ENCODE results near the gene ABCA2.

ABCA2 gene

DNA sequence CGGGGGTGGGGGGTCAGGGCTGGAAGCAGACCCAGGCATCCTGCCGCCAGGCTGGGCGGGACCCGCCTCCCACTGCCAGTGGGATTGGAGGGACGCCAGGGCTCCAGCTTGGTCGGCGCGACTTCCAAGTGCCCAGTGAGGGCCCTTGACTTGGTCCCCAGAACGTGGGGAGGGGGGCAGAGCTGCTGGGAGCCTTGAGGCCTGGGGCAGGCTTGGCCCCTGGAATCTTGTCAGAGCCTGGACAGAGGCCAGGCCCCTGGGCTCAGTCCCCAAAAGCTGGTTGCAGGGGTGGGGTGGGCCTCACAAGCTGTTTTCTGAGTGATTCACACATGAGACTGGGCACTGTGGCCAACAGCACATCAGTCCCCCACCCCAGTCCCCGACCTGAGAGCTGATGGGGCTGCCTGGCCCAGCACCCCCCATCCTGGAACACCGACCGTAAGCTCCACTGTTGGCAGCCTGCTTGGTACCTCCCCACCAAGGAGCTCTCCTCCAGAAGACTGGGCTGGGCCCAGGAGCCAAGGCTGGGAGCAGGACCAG, 32.2 kb downstream of the ABCA2 start:
- DNase-seq (ENCODE audit: low read depth) = no peak

GRCh38 chr9:136995362-136995761, 32.7 kb downstream of the ABCA2 start:
- no peak for DNase-seq (ENCODE audit: low read depth)

DNA sequence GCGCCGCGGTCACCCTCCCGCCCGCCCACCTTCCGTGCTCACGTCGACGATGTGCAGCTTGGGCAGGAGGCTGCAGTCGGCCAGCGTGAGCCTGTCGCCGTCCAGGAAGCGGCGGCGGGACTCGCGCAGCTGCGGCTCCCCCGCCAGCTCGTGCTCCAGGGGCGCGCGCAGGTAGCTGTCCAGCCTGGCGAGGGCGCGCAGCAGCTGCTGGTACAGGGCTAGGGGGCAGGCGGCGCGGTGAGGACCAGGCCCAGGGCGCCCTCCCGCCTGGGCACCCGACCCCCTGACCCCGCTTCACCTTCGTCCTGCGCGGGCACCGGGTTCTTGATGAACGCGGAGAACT, 33.2 kb downstream of the ABCA2 start:
- DNase-seq (ENCODE audit: low read depth) = no peak

- no peak for DNase-seq (ENCODE audit: low read depth)
Observed at GRCh38 chr9:136994180-136994887, 33.7 kb downstream of the ABCA2 start.

DNA sequence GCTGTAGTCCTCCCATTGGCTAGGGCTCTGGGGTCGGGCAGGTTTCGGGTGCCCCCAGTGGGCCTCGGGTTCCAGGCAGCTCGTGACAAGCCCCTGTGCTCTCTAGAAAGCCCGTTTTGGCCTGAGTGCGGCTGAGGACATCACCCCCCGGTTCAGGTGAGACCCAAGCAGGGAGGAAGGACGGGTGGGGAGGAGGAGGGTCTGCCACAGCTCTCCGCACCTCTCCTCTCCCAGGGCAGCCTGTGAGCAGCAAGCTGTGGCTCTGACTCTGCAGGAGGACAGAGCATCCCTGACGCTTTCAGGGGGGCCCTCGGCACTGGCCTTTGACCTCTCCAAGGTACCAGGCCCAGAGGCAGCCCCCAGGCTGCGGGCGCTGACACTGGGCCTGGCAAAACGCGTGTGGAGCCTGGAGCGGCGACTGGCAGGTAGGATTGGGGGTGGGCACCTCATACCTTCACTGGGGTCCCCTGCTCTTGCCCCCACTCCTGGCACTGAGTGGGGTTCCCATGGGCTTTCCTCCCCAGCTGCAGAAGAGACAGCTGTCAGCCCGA, 35.1 kb downstream of the ABCA2 start:
- no peak for DNase-seq (ENCODE audit: low read depth)

- DNase-seq (ENCODE audit: low read depth) = peak; percentile 67
Observed at GRCh38 chr9:136991993-136992818, 35.8 kb downstream of the ABCA2 start, which contains the start of gene PAXX. PAXX (plus strand) TSS chr9:136992422; CDS start chr9:136992444, 22 bp downstream.

DNA sequence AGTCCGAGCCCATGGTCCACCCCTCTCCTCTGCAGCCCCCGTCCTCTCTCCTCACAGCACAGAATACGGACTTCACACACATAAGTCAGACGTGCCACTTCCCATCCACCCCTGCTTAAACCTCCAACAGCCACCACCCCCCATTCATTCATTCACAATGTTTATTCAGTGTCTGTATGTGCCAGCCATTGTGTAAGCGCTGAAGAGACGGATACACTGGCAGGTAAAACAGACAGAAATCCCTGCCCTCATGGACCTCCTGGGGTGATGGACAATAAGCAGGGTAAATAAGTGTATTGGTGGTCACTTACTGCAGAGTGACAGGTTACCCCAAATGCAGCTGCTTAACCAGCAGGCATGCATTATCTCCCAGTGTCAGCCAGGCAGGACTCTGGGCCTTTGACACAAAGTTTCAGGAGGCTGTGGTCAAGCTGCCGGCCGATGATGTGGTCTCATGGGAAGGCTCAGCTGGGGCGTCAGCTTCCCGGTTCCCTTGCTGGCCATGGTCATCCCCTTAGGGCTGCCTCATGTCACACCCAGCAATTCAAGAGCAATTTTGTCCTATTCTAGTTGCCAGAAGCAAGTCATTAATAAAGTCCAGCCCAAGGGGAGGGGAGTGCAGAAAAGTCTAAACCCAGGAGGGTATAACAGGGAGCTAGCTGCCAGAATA, 37.7 kb downstream of the ABCA2 start:
- no peak for DNase-seq (ENCODE audit: low read depth)

GRCh38 chr9:136988872-136989271, 39.2 kb downstream of the ABCA2 start:
- no peak for DNase-seq (ENCODE audit: low read depth)

DNA sequence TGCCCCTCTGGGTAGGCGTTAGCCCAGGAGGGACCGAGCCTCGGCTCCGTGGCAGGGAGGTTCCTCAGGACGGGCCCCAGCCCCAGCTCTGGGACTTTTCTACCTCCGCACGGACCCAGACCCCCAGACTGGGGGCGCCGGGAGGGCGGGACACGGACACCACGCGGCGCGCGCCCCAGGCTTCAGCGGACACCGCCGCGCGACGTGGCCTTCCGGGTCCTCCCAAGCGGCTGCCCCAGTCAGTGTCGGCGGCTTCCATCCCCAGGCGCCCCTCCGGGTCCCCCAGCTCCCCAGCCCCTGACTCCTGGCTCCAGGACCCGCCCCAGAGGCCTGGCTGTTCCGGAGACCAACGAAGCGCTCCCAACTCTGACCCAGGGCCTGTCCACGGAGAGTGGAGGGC, 42.2 kb downstream of the ABCA2 start:
- DNase-seq (ENCODE audit: low read depth) = no peak

- no peak for DNase-seq (ENCODE audit: low read depth)
Observed at GRCh38 chr9:136985027-136985602, 42.9 kb downstream of the ABCA2 start.

DNA sequence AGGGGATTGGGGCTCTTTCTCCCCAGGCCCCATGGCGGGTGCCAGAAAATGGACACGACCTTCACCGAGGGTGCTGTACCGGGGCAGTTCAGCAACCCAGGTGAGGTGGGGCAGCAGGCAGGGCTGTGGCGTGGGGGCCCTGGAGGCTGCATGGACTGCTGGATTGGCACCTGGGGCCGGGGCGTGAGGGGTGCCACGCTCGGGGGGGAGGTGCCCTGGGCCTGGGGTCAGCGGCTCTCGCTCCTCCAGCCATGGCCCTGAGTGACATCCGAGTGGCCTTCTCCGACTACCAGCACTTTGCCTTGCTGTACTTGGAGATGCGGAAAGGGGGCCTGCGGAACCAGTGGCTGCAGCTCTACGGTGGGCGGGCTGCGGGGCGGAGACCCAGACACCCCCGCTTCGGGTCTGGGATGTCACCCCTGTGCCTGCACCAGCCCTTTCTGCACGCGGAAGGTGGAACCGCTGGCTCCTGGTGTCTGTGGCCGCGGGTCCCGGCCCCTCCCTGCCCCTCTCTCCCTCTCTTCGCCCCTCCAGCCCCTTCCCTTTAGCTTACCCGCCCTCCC, 43.5 kb downstream of the ABCA2 start:
- DNase-seq (ENCODE audit: low read depth) = no peak

DNA sequence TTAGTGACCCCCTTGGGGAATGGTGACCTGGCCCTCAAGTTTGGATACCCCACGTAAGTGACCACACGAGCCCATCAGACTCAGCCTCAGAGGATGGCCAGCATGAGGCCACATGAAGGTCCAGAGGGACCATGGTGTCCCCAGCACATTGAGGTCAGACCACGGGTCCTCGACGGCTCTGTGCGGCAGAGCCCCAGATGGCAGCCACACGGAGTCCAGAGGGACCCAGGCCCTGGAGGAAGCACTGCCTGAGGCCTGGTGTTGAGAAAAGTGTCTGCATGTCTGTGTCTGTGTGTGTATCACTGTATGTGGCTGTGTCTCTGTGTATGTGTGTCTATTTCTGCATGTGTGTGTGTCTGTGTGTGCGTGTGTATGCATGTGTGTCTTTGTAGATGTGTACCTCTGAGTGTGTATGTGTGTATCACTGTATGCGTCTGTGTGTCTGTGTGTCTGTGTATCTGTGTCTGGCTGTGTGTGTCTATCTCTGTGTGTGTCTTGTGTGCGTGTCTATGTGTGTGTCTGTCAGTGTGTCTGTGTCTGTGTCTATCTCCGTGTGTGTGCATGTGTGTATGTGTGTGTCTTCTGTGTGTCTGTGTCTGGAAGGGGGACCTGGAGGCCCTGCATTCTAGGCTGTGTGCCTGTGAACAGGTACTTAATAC, 44.3 kb downstream of the ABCA2 start:
- DNase-seq (ENCODE audit: low read depth) = no peak

- no peak for DNase-seq (ENCODE audit: low read depth)
Observed at GRCh38 chr9:136983167-136983566, 44.9 kb downstream of the ABCA2 start.

DNA sequence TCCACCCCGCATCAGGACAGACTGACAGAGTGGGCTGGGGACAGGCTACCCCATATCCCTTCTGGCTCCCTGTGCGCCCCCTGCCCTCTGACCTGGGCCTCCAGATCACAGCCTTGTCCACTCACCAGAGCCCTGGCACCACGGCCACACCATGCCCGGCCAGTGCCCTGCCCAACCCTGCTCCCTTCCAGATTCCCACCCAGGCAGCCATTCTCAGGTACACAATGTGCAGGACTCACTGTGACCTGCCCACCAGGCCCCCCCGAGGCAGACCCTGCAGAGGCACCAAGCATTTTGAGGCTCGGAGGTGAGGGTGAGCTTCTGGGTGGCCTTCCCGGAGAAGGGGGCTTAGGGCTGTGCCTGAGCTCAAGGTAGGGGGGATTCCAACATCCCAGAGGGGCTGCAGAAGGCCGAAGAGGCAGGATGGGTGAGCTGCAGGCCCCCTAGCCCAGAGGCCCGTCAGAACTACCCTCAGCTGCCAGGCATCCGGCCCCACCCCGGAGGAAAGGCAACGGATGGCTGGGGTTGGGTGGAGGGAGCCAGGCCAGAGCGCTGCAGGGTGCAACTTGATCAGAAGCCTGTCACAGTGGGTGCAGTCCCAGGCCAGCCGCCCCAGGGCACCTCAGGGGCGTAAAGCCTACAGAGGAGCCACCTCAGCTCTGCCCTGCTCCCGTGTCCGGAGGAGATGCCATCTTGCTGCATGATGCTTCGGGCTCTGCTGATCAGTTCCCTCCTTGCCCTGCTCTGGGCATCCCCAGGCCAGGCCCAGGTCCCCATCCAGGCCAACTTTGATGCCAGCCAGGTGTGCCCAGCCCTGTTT, 45.6 kb downstream of the ABCA2 start, which contains the start of gene LCNL1:
TSS of gene LCNL1 (plus strand) at position 762 of the 820 bp plus-strand sequence. CDS start 594 bp downstream, outside the sequence.
- no peak for DNase-seq (ENCODE audit: low read depth)

- no peak for DNase-seq (ENCODE audit: low read depth)
Observed at GRCh38 chr9:136981588-136982231, 46.3 kb downstream of the ABCA2 start.

GRCh38 chr9:136980669-136981478, 47.2 kb downstream of the ABCA2 start:
- DNase-seq (ENCODE audit: low read depth) = no peak

DNA sequence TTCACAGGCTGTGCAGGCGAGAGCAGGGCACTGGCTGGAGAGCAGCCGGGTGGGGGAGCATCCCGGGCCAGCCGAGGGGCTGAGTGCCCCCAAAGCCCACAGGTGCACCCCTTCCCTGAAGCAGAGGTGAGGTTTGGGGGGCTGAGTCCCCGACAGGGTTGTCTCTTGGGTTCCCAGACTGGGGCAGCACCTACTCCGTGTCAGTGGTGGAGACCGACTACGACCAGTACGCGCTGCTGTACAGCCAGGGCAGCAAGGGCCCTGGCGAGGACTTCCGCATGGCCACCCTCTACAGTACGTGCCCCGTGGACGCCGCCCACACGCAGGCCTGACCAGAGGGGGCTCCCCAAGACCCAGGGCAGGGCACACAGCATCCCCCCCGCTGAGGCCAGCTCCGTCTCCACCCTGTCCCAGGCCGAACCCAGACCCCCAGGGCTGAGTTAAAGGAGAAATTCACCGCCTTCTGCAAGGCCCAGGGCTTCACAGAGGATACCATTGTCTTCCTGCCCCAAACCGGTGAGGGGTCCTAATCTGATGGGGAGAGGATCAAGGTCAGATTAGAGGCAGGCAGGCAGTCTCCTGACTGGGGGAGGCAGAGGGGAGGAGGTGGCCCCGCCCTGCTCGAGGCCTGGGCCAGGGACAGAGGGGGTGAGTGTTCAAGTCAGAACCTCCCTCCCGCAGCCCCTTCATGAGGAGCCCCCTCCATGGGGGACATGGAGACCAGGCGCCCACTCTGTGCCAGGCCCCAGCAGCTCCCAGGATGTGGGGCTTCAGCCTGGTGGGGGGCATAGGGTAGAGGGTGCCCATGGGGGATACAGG, 48.1 kb downstream of the ABCA2 start:
- no peak for DNase-seq (ENCODE audit: low read depth)

Data from GM04504 (cell line).